Measurements from ENCODE around the gene PLPPR4.

DNA sequence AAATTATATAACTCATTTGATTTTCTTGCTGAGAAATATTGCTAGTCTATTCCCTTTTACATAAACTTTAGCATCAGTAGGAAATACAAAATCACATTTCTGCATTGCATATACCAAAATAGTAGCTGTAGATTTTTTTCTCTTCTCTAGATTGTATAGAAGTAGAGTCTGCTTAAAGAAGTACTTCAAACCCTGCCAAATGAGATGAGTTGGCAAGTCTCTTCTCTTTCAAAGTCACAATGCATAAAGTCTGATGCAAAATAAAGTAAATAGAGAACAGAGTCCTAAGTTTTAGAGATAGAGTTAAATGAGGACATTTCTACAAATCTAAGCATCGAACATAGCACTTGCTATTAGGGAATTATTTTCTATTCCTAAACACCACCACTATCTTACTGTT, 6.4 kb downstream of the PLPPR4 start:
- TF ChIP-seq POLR2A (IDR thresholded peaks at IDR 0.05): no peak
- TF ChIP-seq, protein P1, sequence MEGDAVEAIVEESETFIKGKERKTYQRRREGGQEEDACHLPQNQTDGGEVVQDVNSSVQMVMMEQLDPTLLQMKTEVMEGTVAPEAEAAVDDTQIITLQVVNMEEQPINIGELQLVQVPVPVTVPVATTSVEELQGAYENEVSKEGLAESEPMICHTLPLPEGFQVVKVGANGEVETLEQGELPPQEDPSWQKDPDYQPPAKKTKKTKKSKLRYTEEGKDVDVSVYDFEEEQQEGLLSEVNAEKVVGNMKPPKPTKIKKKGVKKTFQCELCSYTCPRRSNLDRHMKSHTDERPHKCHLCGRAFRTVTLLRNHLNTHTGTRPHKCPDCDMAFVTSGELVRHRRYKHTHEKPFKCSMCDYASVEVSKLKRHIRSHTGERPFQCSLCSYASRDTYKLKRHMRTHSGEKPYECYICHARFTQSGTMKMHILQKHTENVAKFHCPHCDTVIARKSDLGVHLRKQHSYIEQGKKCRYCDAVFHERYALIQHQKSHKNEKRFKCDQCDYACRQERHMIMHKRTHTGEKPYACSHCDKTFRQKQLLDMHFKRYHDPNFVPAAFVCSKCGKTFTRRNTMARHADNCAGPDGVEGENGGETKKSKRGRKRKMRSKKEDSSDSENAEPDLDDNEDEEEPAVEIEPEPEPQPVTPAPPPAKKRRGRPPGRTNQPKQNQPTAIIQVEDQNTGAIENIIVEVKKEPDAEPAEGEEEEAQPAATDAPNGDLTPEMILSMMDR (IDR thresholded peaks at IDR 0.05 in 8 of 11, conservative IDR thresholded peaks at IDR 0.05 in 3 of 11): no peak
